Vagina (tissue), 2 donors: Measurements from ENCODE around the gene C4BPA. TPM values are rescaled to one million over a fixed set of nuclear protein-coding genes. Genes with fewer than 3 reads are reported as not detected.

Experiments used
- DNase-seq, 2 donors: peaks; one replicate each; pipeline ENCODE4 v3.0.0-alpha.2; 2017; ENCODE audit errors: extremely low spot score in 2 of 2
- H3K27ac ChIP-seq: fragments of 200-600 bp; sonication (generic); one replicate; pipeline ENCODE4 v1.5.1; 2019
- H3K27me3 ChIP-seq: fragments of 200-600 bp; sonication (generic); one replicate; pipeline ENCODE4 v1.5.1; 2019
- H3K36me3 ChIP-seq, 2 donors: fragments of 200-600 bp; sonication (generic); one replicate each; pipeline ENCODE4 v1.5.1; 2017 to 2019
- H3K4me1 ChIP-seq: fragments of 200-600 bp; sonication (generic); one replicate; pipeline ENCODE4 v1.5.1; 2019
- H3K4me3 ChIP-seq, 2 donors: fragments of 200-600 bp; sonication (generic); 1 replicate in 1 of 2; 2 replicates in 1 of 2; pipeline ENCODE4 v1.5.1; 2016 to 2019
- H3K9me3 ChIP-seq: fragments of 200-600 bp; sonication (generic); one replicate; pipeline ENCODE4 v1.5.1; 2019
- POLR2A ChIP-seq, 2 donors: fragments of 450-650 bp; IDR thresholded peaks; one replicate each; pipeline ENCODE4 v1.6.1; 2017; ENCODE audit warnings: antibody characterized with exemption in 2 of 2, mild to moderate bottlenecking in 2 of 2, moderate library complexity in 2 of 2
- POLR2AphosphoS5 ChIP-seq, 2 donors: sonication (generic); formaldehyde crosslinking; IDR thresholded peaks; one replicate each; pipeline ENCODE4 v1.9.0; 2017; ENCODE audit warnings: antibody characterized with exemption in 2 of 2, mild to moderate bottlenecking in 2 of 2, low read depth in 1 of 2; ENCODE audit not compliant: insufficient read depth in 1 of 2
- intact Hi-C: fragments of 100-400 bp; cut with DNase I; formaldehyde crosslinking; loops from one replicate; pipeline ENCODE4 v1.15.1; 2023
- total RNA-seq: library from RNA; depleted of rRNA; stranded (reverse); fragments of >200 nt; gene quantifications from one replicate; pipeline ENCODE4 v1.2.3, GENCODE V29; 2016
- TF ChIP-seq, protein P1 (sequence below), 3 experiments: fragments of 450-650 bp in 2 of 3; fragments of 200-600 bp in 1 of 3; sonication (generic) in 1 of 3; IDR thresholded peaks; one replicate each; pipeline ENCODE4 v1.5.1; 2017 to 2019; ENCODE audit warnings: antibody characterized with exemption in 3 of 3, mild to moderate bottlenecking in 2 of 3, moderate library complexity in 2 of 3

C4BPA gene
- total RNA-seq = not detected

- Histone ChIP-seq H3K4me1 (no peaks in the 10 kb centered on the region), H3K4me3 (no peak within 1 kb of the TSS)
- intact Hi-C loops = no loop called here
These were observed at the start of gene C4BPA for GRCh38 chr1:207103892-207104373. Gene C4BPA, plus strand, starts transcription at chr1:207104233. Its CDS starts 8,793 bp downstream, at chr1:207113026.

GRCh38 chr1:207054491-207054890, 49.5 kb upstream of the C4BPA start:
- no peaks in the 10 kb centered on the region for H3K36me3 ChIP-seq
- no peak for DNase-seq
- intact Hi-C loops = no loop called here
- no peak for TF ChIP-seq POLR2A (IDR thresholded peaks at IDR 0.05)
- TF ChIP-seq, protein P1, sequence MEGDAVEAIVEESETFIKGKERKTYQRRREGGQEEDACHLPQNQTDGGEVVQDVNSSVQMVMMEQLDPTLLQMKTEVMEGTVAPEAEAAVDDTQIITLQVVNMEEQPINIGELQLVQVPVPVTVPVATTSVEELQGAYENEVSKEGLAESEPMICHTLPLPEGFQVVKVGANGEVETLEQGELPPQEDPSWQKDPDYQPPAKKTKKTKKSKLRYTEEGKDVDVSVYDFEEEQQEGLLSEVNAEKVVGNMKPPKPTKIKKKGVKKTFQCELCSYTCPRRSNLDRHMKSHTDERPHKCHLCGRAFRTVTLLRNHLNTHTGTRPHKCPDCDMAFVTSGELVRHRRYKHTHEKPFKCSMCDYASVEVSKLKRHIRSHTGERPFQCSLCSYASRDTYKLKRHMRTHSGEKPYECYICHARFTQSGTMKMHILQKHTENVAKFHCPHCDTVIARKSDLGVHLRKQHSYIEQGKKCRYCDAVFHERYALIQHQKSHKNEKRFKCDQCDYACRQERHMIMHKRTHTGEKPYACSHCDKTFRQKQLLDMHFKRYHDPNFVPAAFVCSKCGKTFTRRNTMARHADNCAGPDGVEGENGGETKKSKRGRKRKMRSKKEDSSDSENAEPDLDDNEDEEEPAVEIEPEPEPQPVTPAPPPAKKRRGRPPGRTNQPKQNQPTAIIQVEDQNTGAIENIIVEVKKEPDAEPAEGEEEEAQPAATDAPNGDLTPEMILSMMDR (IDR thresholded peaks at IDR 0.05) = no peak
- TF ChIP-seq POLR2AphosphoS5 (IDR thresholded peaks at IDR 0.05; ENCODE audit: insufficient read depth in 1 of 2, low read depth in 1 of 2) = no peak
- peak overlapping the region; percentile 7 for H3K27ac ChIP-seq
- no peaks in the 10 kb centered on the region for H3K27me3 ChIP-seq
- no peaks in the 10 kb centered on the region for H3K9me3 ChIP-seq
- H3K4me1 ChIP-seq = peaks cover 19% of the 10 kb centered on the region
- no peak overlapping the region for H3K4me3 ChIP-seq

More at GRCh38 chr1:207103892-207104373, at the start of gene C4BPA:
- TF ChIP-seq, protein P1 (IDR thresholded peaks at IDR 0.05) = no peak
- TF ChIP-seq POLR2A (IDR thresholded peaks at IDR 0.05) = no peak
- TF ChIP-seq POLR2AphosphoS5 (IDR thresholded peaks at IDR 0.05; ENCODE audit: insufficient read depth in 1 of 2, low read depth in 1 of 2) = no peak
- Histone ChIP-seq H3K36me3 (no peaks in the 10 kb centered on the region), H3K9me3 (no peaks in the 10 kb centered on the region), H3K27me3 (no peaks in the 10 kb centered on the region), H3K27ac (no peak within 1 kb of the TSS)
- DNase-seq = no peak

- Histone ChIP-seq H3K27ac (no peak overlapping the region), H3K4me3 (no peak overlapping the region), H3K9me3 (no peaks in the 10 kb centered on the region), H3K27me3 (no peaks in the 10 kb centered on the region), H3K4me1 (peaks cover 16% of the 10 kb centered on the region), H3K36me3 (no peaks in the 10 kb centered on the region)
- peak in 1 of 2 donors; percentile 84 for DNase-seq
- intact Hi-C loops = no loop called here
- TF ChIP-seq, protein P1 (IDR thresholded peaks at IDR 0.05) = no peak
- TF ChIP-seq POLR2A (IDR thresholded peaks at IDR 0.05) (no peak), POLR2AphosphoS5 (IDR thresholded peaks at IDR 0.05; ENCODE audit: insufficient read depth in 1 of 2, low read depth in 1 of 2) (no peak)
These were observed 48.5 kb upstream of the C4BPA start for GRCh38 chr1:207055386-207056001.

- no peaks in the 10 kb centered on the region for H3K9me3 ChIP-seq
- intact Hi-C loops = no loop called here
- no peak overlapping the region for H3K27ac ChIP-seq
- no peak for TF ChIP-seq POLR2AphosphoS5 (IDR thresholded peaks at IDR 0.05; ENCODE audit: insufficient read depth in 1 of 2, low read depth in 1 of 2)
- TF ChIP-seq, protein P1 (IDR thresholded peaks at IDR 0.05) = no peak
- no peak for TF ChIP-seq POLR2A (IDR thresholded peaks at IDR 0.05)
- H3K27me3 ChIP-seq = no peaks in the 10 kb centered on the region
- no peak overlapping the region for H3K4me3 ChIP-seq
- DNase-seq = no peak
- no peaks in the 10 kb centered on the region for H3K36me3 ChIP-seq
- H3K4me1 ChIP-seq = peaks cover 10% of the 10 kb centered on the region
These were observed 47.4 kb upstream of the C4BPA start for GRCh38 chr1:207056673-207057072.

DNA sequence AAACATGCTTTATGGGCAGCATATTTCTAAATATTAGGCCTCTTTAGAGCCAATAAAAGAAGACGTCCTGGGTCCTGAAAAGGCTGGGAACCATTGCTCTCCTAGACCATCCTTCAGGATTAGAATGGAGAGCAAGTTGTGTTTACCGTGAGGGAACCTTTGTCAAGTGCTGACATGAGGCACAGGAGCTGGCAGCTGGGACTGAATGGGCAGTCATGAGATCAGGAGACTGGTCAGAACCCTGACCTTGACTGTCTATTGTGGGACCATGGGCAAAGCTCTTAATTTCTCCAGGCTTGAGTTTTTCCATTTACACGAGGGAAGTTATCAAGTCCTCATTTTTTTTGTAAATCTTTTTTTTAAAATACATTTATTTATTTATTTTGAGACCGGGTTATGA, 45.8 kb upstream of the C4BPA start:
- intact Hi-C loops = no loop called here

More for the DNA sequence above, 45.8 kb upstream of the C4BPA start:
- Histone ChIP-seq H3K9me3 (no peaks in the 10 kb centered on the region), H3K36me3 (peaks cover 0 to 5% of the 10 kb centered on the region in 2 donors), H3K4me1 (no peaks in the 10 kb centered on the region), H3K4me3 (no peak overlapping the region), H3K27ac (no peak overlapping the region), H3K27me3 (no peaks in the 10 kb centered on the region)
- TF ChIP-seq, protein P1 (IDR thresholded peaks at IDR 0.05) = no peak
- TF ChIP-seq POLR2AphosphoS5 (IDR thresholded peaks at IDR 0.05; ENCODE audit: insufficient read depth in 1 of 2, low read depth in 1 of 2) (no peak), POLR2A (IDR thresholded peaks at IDR 0.05) (no peak)
- no peak for DNase-seq
